Pons (tissue), 1 donor: ENCODE results near the gene ITGA2B.
A peak's percentile ranks its signal among the peaks of the same experiment; 100 is the strongest.
"Not testable (repeated sequence)": the region's sequence is repeated elsewhere in the genome, so short reads cannot be mapped to it uniquely, and the experiment has no call there.

Experiments used
- DNase-seq: peaks from one replicate; pipeline ENCODE4 v3.0.0-alpha.2; 2016; ENCODE audit warnings: low spot score

The ITGA2B gene

DNA sequence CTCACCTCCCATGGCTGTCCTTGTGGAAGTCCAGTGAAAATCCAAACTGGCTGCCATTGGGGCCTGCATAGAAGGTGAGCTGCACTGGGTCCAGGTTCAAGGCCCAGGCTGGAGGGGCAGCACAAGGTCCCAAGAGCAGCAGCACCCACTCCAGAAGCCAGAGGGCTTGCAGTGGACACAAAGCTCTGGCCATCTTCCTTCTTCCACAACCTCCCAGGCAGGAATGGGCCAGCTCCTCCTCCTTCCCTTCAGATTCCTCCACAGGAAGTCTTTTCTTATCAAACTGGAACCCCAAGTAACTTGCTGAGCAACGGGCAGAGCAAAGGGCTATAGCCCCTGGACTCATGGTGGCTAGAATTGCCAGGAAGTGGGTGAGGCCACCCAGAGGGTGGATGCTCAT, at the start of gene ITGA2B:
ITGA2B (minus strand) TSS at position 369 of the 400 bp plus-strand sequence; CDS start at position 193, 176 bp downstream.
- DNase-seq = no peak

DNA sequence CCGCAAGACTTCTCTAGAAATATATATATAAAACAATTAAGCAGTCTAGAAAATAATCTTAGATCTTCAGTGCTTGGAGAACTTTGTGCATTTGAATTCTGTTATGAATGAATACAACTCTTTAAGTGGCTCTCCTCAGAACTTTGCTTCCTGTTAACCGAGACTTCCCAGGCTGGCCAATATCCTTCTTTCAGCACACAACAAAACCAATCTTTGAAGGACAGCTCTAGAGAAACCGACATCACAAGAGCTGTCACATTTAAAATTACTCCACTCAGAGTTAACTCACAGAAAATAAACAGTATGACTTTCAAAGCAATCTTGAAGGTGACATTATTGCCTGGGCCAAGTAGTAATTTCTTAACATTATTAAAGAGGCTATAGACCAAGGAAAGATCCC, 49.7 kb upstream of the ITGA2B start:
- DNase-seq = no peak

DNA sequence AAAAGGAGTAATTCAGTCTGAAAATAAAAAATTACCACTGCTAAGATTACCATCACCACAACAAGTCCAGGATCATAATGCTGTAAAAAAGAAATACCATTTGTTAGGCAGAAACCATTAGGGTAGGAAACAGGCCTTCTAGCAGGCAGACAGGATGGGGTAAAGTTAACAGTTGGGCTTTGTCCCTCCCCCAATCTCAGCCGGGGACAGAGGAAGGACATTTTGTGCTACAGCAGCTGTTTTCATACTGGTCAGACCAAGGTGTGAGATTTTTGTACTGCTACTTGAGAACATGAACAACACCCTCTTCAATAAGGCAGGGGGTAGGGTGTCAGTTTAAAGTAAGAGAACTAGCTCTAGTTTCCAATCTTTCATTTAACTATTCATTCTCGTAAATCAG, 49.2 kb upstream of the ITGA2B start:
- DNase-seq = no peak

DNA sequence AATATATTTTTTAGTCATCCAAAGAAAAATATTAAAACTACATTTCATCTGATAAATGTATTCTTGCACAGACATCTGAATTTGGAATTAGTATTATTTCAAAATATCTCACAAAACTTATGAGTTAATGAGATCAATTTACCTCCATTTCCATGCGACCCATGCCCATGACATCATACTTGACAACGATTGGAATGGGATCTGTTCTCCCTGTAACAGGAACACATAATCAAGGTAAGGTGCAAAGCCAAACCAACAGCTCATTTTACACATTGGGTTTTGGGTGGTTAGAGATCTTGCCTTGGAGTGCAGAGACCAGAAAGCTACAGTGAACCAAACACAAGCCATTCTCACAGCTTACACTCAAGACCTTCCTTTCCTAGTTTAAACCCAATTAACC, 46.9 kb upstream of the ITGA2B start:
- DNase-seq = no peak

DNA sequence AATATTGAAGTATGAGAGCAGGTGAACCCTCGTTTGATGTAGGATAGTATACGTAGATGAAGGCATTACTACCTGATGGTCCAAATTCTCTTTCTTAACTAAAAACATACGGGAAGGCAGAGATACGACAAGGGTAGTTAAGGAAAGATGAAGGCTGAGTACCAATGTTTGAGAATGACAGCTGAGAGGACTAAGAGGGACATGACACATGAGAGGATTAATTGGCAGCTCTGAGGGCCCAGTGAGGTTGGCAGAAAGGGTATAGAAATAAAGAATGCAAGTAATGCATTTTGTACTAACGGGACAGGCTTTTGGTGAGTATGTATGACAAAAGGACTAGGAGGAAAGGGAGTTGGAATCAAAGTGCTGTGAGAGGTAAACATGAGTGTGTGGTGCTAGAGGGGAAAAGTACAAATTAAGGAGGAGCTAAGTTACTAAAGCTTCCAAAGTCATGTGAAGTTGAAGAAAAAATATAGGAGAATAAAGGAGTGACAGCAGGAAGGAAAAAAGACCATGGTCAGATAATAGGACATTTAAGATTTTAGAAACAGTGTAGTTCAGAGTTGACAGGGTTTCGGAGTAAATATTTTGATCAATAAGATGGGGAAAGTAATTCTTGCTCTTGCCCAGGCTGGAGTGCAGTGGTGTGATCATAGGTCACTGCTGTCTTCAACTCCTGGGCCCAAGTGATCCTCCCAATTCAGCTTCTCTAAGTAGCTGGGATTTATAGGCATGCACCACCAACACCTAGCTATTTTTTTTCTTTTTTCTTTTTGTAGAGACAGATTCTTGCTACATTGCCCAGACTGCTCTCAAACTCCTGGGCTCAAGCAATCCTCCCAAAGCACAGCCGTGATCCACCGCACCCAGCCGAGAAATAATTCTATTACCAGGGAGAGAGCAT, 43.1 kb upstream of the ITGA2B start:
- DNase-seq = no peak

DNA sequence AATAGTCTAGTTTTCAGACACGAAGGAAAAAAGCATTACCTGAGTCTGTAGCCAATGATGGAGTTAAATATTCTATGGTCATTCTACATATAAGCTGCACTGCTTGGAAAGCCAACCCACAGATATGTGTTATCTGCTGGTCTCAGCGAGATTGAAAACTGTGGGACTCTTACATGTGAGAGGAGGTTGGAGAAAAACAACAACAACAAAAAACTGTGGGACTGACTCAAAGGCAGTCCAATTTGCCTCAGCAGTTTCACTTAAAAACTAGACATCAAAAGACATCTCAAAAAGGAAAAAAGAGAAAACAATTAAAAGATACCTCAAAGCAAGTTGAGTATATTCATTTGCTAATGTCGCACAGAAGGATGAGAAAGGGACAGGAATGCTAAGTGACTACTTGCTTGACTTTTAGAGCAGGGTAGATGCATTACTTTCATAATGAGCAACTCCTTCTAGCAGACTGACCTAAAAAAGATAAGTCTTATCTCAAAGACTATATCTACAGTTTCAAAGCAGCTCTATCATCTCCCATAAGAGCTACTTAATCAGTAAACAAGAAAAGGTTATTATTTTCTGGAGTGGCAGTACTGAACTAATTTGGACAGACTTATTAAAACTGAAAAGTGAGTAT, 35.5 kb upstream of the ITGA2B start:
- DNase-seq = no peak

DNA sequence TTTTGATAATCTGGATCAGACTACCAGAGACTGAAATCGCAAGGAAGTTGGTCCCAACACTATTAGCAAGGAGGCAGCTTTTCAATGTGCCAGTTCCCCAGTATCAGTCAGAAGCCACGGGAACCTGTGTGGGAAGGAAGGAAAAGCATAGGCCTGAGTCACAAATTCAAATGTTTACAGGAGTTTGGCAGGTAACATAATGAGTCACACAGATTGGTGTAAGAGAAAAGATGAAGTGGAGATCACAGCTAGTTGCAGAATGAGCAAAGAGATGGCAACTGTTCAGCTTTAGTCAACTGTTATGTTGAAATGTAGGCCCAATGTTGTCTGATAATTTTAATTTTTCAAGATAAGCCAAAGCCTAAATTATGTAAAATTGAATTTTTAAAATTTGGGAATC, 28.1 kb upstream of the ITGA2B start:
- DNase-seq = no peak

DNA sequence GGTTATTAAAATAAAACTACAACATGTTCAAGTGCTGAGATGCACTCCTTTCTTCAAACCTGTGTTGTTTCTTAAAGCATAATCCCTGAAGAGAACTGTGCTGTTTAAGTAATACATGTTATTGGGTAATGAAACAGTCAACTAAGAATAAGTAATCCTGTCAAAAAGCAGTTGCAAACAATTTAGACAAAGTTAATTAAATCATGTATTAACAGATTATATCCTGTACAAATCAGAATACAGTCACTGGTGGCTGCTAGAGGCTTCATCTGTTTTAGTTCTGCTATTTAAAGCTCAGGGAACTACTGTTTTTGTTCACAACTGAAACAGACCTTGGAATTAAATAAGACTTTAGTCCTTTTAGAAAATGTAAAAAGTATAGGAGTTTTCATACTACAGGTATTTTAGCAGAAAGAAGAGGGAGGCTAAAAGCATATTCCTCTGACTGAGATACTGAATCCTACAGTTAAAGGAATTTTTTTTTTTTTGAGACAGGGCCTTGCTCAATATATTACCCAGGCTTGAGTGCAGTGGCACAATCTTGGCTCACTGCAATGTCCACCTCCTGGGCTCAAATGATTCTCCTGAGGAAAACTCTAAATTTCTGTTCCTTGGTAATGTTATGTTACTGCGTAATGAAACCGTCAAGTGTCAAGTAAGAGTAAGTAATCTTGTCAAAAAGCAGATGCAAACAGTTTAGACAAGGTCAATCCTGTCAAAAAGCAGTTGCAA, 27.3 kb upstream of the ITGA2B start:
- DNase-seq = no peak

DNA sequence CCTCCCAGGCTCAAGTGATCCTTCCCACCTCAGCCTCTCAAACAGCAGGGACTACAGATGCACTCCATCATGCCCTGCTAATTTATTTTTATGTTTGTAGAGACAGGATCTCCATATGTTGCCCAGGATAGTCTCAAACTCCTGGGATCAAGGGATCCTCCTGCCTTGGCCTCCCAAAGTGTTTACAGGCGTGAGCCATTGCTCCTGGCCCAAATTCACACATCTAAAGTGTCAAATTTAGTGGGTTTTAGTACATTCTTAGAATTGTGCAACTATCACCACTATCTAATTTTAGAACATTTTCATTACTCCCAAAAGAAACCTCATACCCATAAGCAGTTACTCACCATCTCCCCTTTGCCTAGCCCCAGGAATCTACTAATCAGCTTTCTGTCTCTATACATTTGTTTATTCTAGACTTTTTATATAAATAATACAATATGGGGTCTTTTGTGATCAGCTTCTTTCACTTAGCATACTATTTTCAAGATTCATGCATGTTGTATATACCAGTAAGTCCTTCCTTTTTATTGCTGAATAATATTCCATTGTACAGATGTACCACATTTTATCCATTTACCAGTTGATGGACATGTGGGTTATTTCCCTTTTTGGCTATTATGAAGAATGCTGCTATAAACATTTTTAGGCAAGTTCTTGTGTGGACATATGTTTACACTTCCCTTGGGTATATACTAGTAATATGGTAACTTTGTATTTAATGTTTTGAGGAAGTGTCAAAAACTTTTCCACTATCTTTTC, 25.1 kb upstream of the ITGA2B start:
- DNase-seq = no peak

DNA sequence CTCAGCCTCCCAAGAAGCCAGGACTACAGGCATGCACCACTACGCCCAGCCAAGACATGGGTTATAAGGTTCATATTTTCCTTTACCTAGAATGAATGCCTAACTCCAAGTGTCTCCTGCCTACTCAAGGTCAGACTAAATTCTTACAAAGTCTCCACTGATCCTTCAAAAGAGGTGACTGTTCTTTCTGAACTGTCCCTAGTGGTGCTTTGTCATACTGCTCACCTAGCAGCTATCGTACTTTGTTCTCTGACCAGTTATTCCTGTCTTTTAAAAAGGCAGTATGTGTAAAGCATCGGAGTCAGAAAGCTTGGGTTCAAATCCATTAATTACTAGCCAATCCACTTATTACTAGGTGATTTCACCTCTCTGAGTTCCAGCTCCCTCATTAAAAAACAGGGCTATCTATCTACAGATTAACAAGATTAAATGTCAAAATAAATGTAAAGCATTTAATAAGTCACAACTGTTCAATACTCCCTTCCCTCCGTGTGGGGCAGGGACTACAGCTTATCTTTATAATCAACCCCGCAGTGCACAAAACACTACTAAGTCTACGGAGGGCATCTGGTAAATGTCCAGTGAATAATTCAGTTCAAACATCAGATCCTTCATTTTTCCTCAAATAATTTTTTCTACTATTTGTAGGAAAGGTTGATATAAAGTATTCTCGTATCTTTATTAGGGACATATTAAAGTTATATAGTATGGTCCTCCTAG, 20.0 kb upstream of the ITGA2B start:
- DNase-seq = no peak

DNA sequence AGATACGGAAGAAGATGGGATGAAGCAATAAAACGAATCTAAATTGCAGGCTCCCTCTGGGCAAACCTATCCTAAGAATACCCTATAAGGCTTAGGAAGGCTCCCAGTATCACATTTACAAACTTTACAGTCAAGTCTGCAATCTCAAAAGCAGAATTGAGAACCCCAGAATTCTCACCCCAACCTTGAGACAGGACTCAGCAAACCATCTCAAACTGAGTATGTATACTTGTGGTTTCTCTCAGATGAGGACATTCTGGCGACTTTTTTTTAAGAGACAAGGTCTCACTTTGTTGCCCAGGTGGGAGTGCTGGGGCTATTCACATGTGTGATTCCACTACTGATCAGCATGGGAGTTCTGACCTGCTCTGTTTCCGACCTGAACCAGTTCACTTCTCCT, 19.3 kb upstream of the ITGA2B start:
- DNase-seq = no peak

DNA sequence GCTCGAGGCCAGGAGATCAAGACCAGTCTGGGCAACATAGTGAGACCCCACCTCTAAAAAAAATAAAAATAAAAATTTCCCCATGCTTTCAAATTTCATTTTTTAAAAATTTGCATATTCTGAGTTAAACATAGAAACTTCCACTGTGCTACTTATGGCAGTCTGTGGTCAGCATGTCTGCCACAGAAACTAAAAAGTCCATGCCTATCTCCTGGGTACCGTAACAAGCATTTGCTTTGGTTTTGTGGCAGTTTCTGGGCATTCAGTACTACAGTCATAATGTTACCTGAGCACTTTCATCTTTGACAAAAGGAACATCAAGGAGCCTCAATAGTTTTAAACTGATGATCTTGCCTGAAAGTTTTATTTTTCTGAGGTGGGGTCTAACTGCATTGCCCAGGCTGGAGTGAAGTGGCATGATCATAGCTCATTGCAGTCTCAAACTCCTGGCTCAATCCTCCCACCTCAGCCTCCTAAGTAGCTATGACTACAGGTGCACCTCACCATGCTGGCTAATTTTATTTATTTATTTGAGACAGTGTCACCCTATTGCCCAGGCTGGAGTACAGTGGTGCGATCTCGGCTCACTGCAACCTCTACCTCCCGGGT, 13.2 kb upstream of the ITGA2B start:
- DNase-seq = no peak

DNA sequence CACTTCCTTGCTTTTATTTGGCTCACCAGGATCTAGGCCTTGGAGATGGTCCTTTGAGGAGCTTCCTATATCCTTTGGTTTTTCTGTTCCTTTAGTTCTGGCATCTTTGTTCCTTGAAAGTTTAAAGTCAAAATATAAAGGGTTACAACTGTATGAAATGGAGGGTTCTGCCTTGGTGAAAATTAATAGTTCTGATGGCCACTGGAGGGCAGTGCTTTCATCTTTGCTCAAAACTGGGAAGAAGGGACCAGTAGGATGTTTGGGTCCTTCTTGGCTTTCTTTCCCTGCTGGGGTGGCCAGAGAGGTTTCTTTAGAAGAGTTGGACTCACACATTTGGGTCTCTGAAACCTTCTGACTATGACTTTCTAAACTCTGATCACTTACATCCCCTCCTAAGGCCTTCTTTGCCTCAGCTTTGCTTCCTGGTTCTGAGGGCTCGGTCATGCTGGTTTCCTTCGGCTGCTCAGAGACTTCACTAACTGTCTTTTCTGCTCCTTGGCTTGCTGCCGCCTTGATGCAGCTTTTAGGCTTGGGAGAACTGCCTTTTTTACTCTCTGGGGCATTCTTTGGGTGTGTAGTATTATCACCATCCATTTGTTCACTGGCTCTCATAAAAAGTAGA, 10.9 kb upstream of the ITGA2B start:
- DNase-seq = peak; percentile 33

DNA sequence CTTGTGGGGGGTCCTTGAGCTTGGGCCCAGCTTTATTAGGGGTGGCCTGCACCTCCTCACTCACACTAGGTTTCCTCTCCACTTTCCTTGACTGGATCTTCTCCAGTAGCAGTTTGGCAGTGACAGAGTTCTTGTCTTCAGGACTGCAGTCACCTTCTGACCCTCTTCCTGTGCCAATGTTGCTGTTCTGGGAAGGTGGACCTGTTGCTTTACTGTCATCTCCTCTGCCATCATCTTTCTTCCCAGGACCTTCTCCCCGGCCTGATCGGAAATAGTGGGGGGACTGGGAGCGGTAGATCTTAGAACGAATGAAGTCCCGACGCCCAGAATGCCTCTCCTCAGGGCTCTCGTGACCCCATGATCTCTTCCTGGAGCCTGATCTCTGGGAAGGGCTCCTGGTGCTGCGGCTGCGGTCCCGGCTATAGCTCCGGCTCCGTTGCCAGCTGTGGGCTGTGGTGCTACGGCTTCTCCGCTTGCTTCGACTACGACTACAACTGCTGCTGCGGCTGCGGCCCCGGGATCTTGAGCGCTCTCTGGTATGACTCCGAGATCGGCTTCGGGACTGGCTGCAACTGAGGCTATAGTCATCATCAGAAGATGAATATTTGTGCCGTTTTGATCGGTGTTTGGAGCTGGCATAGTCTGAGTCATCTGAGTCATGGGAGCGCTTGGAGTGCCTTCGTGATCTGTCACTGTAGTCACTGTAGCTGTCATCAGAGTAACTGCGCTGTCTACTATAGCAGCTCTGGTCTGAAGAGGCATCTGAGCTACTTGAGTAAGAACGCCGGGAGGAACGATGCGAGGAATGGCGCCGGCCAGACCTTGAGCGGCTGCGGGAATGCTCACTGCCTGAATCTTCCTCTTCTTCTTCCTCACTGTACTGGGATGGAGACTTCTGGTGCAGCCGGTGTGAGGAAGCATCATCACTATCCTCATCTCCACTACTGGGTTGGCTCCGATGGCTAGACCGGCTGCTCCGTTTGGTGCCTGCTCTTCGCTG, 9.5 kb upstream of the ITGA2B start:
- DNase-seq = no peak

DNA sequence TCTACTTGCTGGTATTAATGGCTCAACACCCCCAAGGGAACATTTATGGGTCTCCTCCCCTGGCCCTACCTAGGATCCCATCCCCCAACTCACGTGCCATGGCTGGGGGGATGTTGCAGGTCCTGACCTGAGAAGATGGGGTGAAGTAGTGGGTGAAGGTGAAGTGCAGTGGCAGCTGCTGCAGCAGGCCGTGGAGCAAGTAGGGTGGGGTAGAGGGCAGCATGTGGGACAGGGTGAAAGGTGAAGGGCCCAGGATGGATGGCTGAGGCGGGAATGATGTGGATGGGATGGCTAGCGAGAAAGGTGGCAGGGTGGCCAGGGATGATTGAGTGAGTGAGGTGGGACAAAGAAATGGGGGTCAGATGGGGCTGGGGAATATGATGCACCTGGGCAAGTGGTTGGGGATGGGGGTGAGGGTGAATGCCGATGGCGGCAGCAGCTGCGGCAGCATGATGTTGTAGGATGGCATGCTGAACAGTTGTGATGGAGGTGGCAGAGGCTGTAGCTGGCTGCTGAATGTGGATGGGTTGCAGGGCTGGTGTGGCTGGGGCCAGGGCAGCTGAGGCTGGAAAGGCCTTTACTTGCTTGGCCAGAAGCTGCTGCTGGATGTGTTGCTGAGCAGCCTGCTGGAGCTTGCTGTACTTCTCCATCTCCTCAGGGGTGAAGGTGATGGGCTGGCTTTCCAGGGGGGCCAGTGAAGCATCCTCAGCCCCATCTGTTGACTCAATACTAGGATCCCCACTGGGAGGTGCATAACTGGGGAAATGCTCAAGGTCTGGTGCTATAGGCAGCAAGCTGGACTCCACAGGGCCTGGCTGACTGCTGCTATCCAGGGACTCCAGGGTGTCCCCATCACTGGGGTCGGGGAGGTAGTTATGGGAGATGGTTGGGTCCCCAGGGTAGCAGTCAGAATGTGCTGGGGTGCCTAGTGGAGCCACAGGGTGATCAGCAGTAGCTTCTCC, 8.3 kb upstream of the ITGA2B start:
- no peak for DNase-seq

DNA sequence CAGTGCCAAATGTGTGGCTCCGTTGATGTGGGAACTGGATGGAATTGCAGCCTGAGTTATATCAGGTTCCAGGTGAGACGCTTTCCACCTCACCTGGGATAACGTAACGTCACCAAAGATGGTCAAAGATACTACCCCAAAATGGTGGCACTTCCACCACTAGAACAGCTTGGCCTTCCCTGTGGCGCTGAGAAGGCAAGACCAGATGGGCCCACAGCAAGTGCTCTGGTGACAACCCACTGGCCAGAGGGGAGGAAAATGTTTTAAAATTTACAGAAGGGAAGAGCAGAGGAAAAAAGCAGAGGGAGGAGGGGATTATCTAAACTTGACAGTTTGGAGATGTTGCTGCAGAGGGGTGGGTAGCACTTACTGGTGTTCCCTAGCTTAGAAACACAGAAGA, 7.5 kb upstream of the ITGA2B start:
- DNase-seq = no peak

DNA sequence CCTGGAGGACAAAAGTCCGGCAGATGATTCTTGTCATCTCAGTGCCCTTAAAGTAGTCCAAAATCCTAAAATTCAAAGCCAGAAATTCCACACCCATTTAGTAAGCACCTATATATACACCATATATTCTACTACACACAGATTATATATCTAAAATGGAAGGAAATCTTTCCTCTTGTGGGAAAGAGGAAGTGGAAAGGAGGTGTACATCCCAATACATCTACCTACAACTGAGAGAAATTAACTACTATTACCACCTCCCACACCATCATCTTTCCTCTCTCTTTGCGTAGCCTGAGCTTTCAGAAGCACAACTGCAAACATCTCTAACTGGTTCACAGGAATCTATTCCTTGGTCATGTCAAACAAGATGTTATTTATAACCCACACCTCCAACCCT, 5.4 kb upstream of the ITGA2B start:
- no peak for DNase-seq

DNA sequence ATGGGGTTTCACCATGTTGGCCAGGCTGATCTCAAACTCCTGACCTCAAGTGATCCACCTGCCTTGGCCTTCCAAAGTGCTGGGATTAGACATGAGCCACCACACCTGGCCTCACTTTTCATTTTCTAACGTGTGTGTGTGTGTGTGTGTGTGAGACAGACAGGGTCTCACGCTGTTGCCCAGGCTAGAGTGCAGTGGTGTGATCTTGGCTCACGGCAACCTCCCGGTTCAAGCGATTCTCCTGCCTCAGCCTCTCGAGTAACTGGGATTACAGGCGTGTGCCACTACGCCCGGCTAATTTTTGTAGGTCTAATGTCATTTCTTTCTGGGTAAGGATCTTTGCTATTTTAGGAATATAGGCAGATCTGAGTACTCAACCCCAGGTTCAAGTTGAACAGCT, 4.7 kb upstream of the ITGA2B start:
- not testable (repeated sequence) for DNase-seq
